Caco-2 (cell line): ENCODE data around the gene RING1. TPM values are rescaled to one million over a fixed set of nuclear protein-coding genes. Genes with fewer than 3 reads are reported as not detected.
"Not testable (repeated sequence)": the region's sequence is repeated elsewhere in the genome, so short reads cannot be mapped to it uniquely, and the experiment has no call there.

Experiments used
- BruUV-seq: library from RNA; stranded (reverse); fragments of 400-500 nt; replicated peaks from 2 replicates; lab custom pipeline; 2021; lab: Mats Ljungman, UMichigan
- CTCF ChIA-PET: fragments of 300-600 bp; sonication (Branson Sonifier 250); formaldehyde crosslinking; loops from one replicate; lab custom pipeline; 2022; ENCODE audit warnings: antibody characterized with exemption; lab: Charles Lee
- POLR2A ChIA-PET: fragments of 300-600 bp; sonication (Branson Sonifier 250); formaldehyde crosslinking; loops from one replicate; lab custom pipeline; 2022; ENCODE audit warnings: antibody characterized with exemption; lab: Charles Lee
- DNase-seq, 2 experiments: peaks; one replicate each; pipeline versions ENCODE4 v3.0.0 to v3.0.0-alpha.2; 2020 to 2022
- H3K27me3 ChIP-seq: replicated peaks from 2 replicates; pipeline ENCODE4 v1.6.0; 2011; ENCODE audit warnings: low read length; ENCODE audit not compliant: control insufficient read depth, insufficient read depth
- H3K36me3 ChIP-seq: 2 replicates; pipeline ENCODE4 v1.5.1; 2011; ENCODE audit warnings: low read length; ENCODE audit not compliant: control insufficient read depth, insufficient read depth
- H3K4me1 ChIP-seq: fragments of 250-450 bp; sonication (Bioruptor Pico); 2 replicates; pipeline ENCODE4 v1.5.1; 2020; ENCODE audit warnings: mild to moderate bottlenecking
- H3K4me3 ChIP-seq: 2 replicates; pipeline ENCODE4 v1.5.1; 2011; ENCODE audit warnings: low read depth, mild to moderate bottlenecking, control low read depth, low read length
- H3K9me3 ChIP-seq: fragments of 250-450 bp; sonication (Bioruptor Pico); 2 replicates; pipeline ENCODE4 v1.5.1; 2020; ENCODE audit warnings: mild to moderate bottlenecking, moderate library complexity
- H3K27ac Mint-ChIP-seq: one replicate; pipeline ENCODE4 v1.8.0; 2022; ENCODE audit warnings: mixed read lengths; ENCODE audit not compliant: unreplicated experiment
- H3K27me3 Mint-ChIP-seq: one replicate; pipeline ENCODE4 v1.8.0; 2022; ENCODE audit warnings: mixed read lengths; ENCODE audit not compliant: insufficient read depth, unreplicated experiment
- H3K36me3 Mint-ChIP-seq: one replicate; pipeline ENCODE4 v1.8.0; 2022; ENCODE audit warnings: mild to moderate bottlenecking, mixed read lengths; ENCODE audit not compliant: insufficient read depth, unreplicated experiment
- H3K4me1 Mint-ChIP-seq: one replicate; pipeline ENCODE4 v1.8.0; 2022; ENCODE audit warnings: low read depth, mixed read lengths; ENCODE audit not compliant: unreplicated experiment
- H3K4me3 Mint-ChIP-seq: one replicate; pipeline ENCODE4 v1.8.0; 2022; ENCODE audit warnings: mild to moderate bottlenecking, moderate library complexity, mixed read lengths; ENCODE audit not compliant: unreplicated experiment
- H3K9me3 Mint-ChIP-seq: one replicate; pipeline ENCODE4 v1.8.0; 2022; ENCODE audit warnings: mixed read lengths; ENCODE audit not compliant: unreplicated experiment
- intact Hi-C: fragments of 100-400 bp; cut with micrococcal nuclease; formaldehyde crosslinking; loops from one replicate; pipeline ENCODE4 v1.10.0; 2022; ENCODE audit not compliant: unreplicated experiment
- total RNA-seq: library from RNA; stranded (reverse); gene quantifications from 2 replicates; pipeline ENCODE4 v1.2.3, GENCODE V29; 2022
- TF ChIP-seq, protein P1 (sequence below), 2 experiments: fragments of 200-600 bp in 1 of 2; IDR thresholded peaks; 1 replicate in 1 of 2; 2 replicates in 1 of 2; pipeline versions ENCODE4 v1.5.1 to v1.8.0; 2011 to 2022; ENCODE audit warnings: antibody characterized with exemption in 1 of 2, control low read depth in 1 of 2, inconsistent platforms in 1 of 2, low read depth in 1 of 2, low read length in 1 of 2, mild to moderate bottlenecking in 1 of 2, moderate library complexity in 1 of 2; ENCODE audit not compliant: insufficient read depth in 1 of 2, severe bottlenecking in 1 of 2, unreplicated experiment in 1 of 2

RING1 gene
- total RNA-seq, 1 experiment from 2014 or later, result 32.0 TPM

DNA sequence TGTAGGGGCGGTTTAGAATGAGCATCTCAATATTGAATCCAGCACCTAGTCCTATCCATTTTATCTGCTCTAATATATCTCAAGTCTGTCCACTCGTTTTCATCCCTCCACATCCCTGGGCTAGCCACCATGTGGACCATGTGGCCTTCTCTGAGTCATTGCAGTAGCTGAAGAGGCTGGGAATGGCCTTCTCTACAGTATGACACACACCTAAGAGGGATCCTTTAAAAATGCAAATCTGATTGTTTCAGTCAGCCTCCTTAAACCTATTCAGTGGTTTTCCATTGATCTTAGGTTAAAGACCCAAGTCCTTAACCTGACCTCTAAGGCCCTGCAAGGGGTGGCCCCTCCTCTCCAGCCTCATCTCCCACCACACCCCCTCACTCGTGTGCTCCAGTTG, 9.4 kb downstream of the RING1 start:
- no TSS peak for BruUV-seq
- no peaks in the 10 kb centered on the region for H3K9me3 ChIP-seq
- TF ChIP-seq, protein P1, sequence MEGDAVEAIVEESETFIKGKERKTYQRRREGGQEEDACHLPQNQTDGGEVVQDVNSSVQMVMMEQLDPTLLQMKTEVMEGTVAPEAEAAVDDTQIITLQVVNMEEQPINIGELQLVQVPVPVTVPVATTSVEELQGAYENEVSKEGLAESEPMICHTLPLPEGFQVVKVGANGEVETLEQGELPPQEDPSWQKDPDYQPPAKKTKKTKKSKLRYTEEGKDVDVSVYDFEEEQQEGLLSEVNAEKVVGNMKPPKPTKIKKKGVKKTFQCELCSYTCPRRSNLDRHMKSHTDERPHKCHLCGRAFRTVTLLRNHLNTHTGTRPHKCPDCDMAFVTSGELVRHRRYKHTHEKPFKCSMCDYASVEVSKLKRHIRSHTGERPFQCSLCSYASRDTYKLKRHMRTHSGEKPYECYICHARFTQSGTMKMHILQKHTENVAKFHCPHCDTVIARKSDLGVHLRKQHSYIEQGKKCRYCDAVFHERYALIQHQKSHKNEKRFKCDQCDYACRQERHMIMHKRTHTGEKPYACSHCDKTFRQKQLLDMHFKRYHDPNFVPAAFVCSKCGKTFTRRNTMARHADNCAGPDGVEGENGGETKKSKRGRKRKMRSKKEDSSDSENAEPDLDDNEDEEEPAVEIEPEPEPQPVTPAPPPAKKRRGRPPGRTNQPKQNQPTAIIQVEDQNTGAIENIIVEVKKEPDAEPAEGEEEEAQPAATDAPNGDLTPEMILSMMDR (IDR thresholded peaks at IDR 0.05; ENCODE audit: insufficient read depth in 1 of 2, low read depth in 1 of 2, low read length in 1 of 2, severe bottlenecking in 1 of 2, unreplicated experiment in 1 of 2), result no peak
- Mint-ChIP-seq H3K27me3 (peaks cover 16% of the 10 kb centered on the region), H3K9me3 (no peaks in the 10 kb centered on the region), H3K36me3 (peaks cover 5% of the 10 kb centered on the region), H3K4me3 (no peak overlapping the region), H3K27ac (no peak overlapping the region), H3K4me1 (peaks cover 11% of the 10 kb centered on the region)
- DNase-seq, result no peak
- intact Hi-C loops, result no loop called here
- no peaks in the 10 kb centered on the region for H3K36me3 ChIP-seq
- H3K4me1 ChIP-seq, result 0 out of 2 replicates have a peak, but pooled peaks cover 4% of the 10 kb centered on the region
- no peak overlapping the region for H3K4me3 ChIP-seq
- H3K27me3 ChIP-seq, result no peaks in the 10 kb centered on the region
- ChIA-PET POLR2A (no interaction called here), CTCF (no interaction called here)

DNA sequence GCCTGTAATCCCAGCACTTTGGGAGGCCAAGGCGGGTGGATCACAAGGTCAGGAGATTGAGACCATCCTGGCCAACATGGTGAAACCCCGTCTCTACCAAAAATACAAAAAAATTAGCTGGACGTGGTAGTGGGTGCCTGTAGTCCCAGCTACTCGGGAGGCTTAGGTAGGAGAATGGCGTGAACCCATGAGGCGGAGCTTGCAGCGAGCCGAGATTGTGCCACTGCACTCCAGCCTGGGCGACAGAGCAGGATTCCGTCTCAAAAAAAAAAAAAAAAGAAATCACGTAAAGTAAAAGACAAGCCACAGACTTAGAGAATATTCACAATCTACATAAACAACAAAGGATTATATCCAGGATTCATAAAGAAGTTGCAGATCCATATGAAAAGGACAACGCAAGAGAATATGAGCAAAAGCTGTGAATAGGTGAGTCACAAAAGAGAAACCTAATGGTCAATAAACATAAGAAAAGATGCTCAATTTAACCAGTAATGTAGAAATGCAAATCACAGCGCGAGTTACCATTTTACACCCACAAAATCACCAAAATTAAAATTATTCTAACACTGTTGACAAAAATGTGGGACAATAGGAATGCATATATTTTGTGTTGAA, 18.3 kb downstream of the RING1 start:
- H3K9me3 Mint-ChIP-seq, DNase-seq, H3K9me3 ChIP-seq, H3K36me3 Mint-ChIP-seq, H3K4me3 ChIP-seq, H3K4me3 Mint-ChIP-seq, H3K4me1 ChIP-seq, intact Hi-C loops, H3K4me1 Mint-ChIP-seq, BruUV-seq, H3K27ac Mint-ChIP-seq, H3K36me3 ChIP-seq, H3K27me3 ChIP-seq: not testable (repeated sequence)
- peaks cover 10% of the 10 kb centered on the region for H3K27me3 Mint-ChIP-seq
- ChIA-PET POLR2A (interaction anchor here (0.7 kb wide), 1 partner anchor 97 kb away, joined by 7 read pairs; no protein-coding TSS in a partner anchor), CTCF (interaction anchor here (0.6 to 1.6 kb wide), 2 partner anchors 21 to 35 kb away, joined by 3 to 4 read pairs; no protein-coding TSS in a partner anchor)

DNA sequence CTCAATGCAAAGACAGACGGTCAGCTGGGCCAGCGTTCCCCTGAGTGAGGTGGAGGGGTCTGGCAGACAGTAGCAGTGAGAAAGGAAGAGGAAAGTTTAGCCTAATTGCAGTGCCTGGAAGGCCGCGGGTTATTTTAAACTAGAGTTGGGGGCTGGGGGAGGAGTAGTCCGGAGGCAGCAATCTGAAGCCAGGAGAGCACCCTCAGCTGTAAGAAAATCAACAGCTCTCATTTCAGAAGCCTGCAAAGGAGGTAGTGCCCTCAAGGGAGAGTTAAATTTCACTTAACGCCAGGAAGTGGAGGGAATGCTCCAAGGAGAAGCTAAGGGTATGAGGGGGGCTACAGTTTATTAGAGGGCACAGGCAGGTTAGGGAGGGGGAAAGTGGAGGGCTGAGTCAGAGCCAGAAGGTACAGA, 26.9 kb downstream of the RING1 start:
- BruUV-seq, result no TSS peak
- Mint-ChIP-seq H3K4me3 (no peak overlapping the region), H3K27ac (no peak overlapping the region), H3K36me3 (no peaks in the 10 kb centered on the region), H3K27me3 (peaks cover 20% of the 10 kb centered on the region), H3K4me1 (no peaks in the 10 kb centered on the region), H3K9me3 (no peaks in the 10 kb centered on the region)
- DNase-seq, result no peak
- ChIA-PET CTCF (no interaction called here), POLR2A (no interaction called here)
- H3K4me3 ChIP-seq, result no peak overlapping the region
- no peaks in the 10 kb centered on the region for H3K36me3 ChIP-seq
- TF ChIP-seq, protein P1 (IDR thresholded peaks at IDR 0.05; ENCODE audit: insufficient read depth in 1 of 2, low read depth in 1 of 2, low read length in 1 of 2, severe bottlenecking in 1 of 2, unreplicated experiment in 1 of 2), result no peak
- no peaks in the 10 kb centered on the region for H3K4me1 ChIP-seq
- H3K9me3 ChIP-seq, result no peaks in the 10 kb centered on the region
- intact Hi-C loops, result no loop called here
- H3K27me3 ChIP-seq, result no peaks in the 10 kb centered on the region
